Measurements from ENCODE around the gene ERG.

Gene ERG

GRCh38 chr21:38333301-38334272 lies 164.7 kb downstream of the ERG start:
- DNase-seq (ENCODE audit: low read depth in 2 of 2) = no peak

- DNase-seq (ENCODE audit: low read depth in 2 of 2) = no peak
These were observed 167.6 kb downstream of the ERG start for GRCh38 chr21:38330666-38331065.

All from fibroblast of skin of left quadriceps (primary cell).